Panc1 (cell line): ENCODE data around the gene IGF1R. TPM values are rescaled to one million over a fixed set of nuclear protein-coding genes. Genes with fewer than 3 reads are reported as not detected.

Experiments
- ATAC-seq: fragments of 200-7000 bp; cut with Tn5 transposase; 2 replicates; pipeline ENCODE4 v1.9.1; 2020; ENCODE audit warnings: mild to moderate bottlenecking, moderate library complexity
- BruUV-seq: library from RNA; stranded (reverse); fragments of 400-500 nt; replicated peaks from 2 replicates; lab custom pipeline; 2021; lab: Mats Ljungman, UMichigan
- CTCF ChIA-PET: fragments of 300-600 bp; sonication (Branson Sonifier 250); formaldehyde crosslinking; loops from one replicate; lab custom pipeline; 2022; ENCODE audit warnings: antibody characterized with exemption; lab: Charles Lee
- POLR2A ChIA-PET: fragments of 300-600 bp; sonication (Branson Sonifier 250); formaldehyde crosslinking; loops from one replicate; lab custom pipeline; 2022; ENCODE audit warnings: antibody characterized with exemption; lab: Charles Lee
- DNase-seq: peaks from one replicate; pipeline ENCODE4 v3.0.0-alpha.2; 2010; ENCODE audit warnings: low read depth, low spot score
- H3K27ac ChIP-seq: 2 replicates; pipeline ENCODE4 v1.5.1; 2011; ENCODE audit warnings: mild to moderate bottlenecking, low read length, inconsistent platforms
- H3K27me3 ChIP-seq: fragments of 200-500 bp; sonication (Bioruptor generic); 2 replicates; pipeline ENCODE4 v1.6.0; 2014; ENCODE audit warnings: low read length, inconsistent platforms; ENCODE audit not compliant: control insufficient read depth, insufficient read depth
- H3K36me3 ChIP-seq: fragments of 200-500 bp; sonication (Bioruptor generic); 2 replicates; pipeline ENCODE4 v1.5.1; 2014; ENCODE audit warnings: inconsistent platforms, mild to moderate bottlenecking, low read length, moderate library complexity; ENCODE audit not compliant: control insufficient read depth, insufficient read depth
- H3K4me1 ChIP-seq: 2 replicates; pipeline ENCODE4 v1.5.1; 2011; ENCODE audit warnings: inconsistent platforms, mild to moderate bottlenecking, low read length, moderate library complexity; ENCODE audit not compliant: control insufficient read depth, insufficient read depth
- H3K4me3 ChIP-seq, 2 experiments: 2 replicates each; pipeline ENCODE4 v1.5.1; 2011 to 2012; ENCODE audit warnings: low read depth in 2 of 2, low read length in 2 of 2, mild to moderate bottlenecking in 2 of 2, inconsistent platforms in 1 of 2, moderate library complexity in 1 of 2
- H3K9me3 ChIP-seq: fragments of 200-500 bp; sonication (Bioruptor generic); 2 replicates; pipeline ENCODE4 v1.5.1; 2014; ENCODE audit warnings: low read depth, mild to moderate bottlenecking, inconsistent platforms, low read length, moderate library complexity; ENCODE audit not compliant: control insufficient read depth, insufficient read depth
- CTCF ChIP-seq: fragments of 450-650 bp; IDR thresholded peaks from 2 replicates; pipeline ENCODE4 v1.5.1; 2017; ENCODE audit warnings: mild to moderate bottlenecking
- POLR2AphosphoS5 ChIP-seq: IDR thresholded peaks from 2 replicates; pipeline ENCODE4 v1.6.1; 2012; ENCODE audit warnings: mild to moderate bottlenecking, low read depth, low read length, moderate library complexity
- SIN3A ChIP-seq: IDR thresholded peaks from 2 replicates; pipeline ENCODE4 v1.6.1; 2012; ENCODE audit warnings: low read depth, mild to moderate bottlenecking, low read length, moderate library complexity, borderline replicate concordance; ENCODE audit not compliant: insufficient read depth
- TCF7L2 ChIP-seq: IDR thresholded peaks from 2 replicates; pipeline ENCODE4 v1.6.1; 2011; ENCODE audit warnings: mild to moderate bottlenecking, low read depth, low read length, inconsistent platforms
- in situ Hi-C: cut with HindIII; loops from 2 replicates; pipeline ENCODE4 v1.10.0; 2016; ENCODE audit warnings: low sequenced_read_pairs, low pct_unique_long_range_greater_than_20kb
- intact Hi-C: fragments of 100-400 bp; cut with micrococcal nuclease; formaldehyde crosslinking; loops from one replicate; pipeline ENCODE4 v1.10.0; 2022; ENCODE audit not compliant: unreplicated experiment
- total RNA-seq: library from RNA; stranded (reverse); gene quantifications from one replicate; pipeline ENCODE4 v1.2.1, GENCODE V29; 2021; ENCODE audit not compliant: unreplicated experiment
- TF ChIP-seq, protein P1 (sequence below), 2 experiments: IDR thresholded peaks; 2 replicates each; pipeline ENCODE4 v1.6.1; 2011 to 2012; ENCODE audit warnings: low read depth in 2 of 2, control low read depth in 1 of 2, low read length in 1 of 2, mild to moderate bottlenecking in 1 of 2, moderate library complexity in 1 of 2; ENCODE audit not compliant: insufficient read depth in 1 of 2

The IGF1R gene
- total RNA-seq, 1 experiment from 2014 or later, result 77.1 TPM

DNA sequence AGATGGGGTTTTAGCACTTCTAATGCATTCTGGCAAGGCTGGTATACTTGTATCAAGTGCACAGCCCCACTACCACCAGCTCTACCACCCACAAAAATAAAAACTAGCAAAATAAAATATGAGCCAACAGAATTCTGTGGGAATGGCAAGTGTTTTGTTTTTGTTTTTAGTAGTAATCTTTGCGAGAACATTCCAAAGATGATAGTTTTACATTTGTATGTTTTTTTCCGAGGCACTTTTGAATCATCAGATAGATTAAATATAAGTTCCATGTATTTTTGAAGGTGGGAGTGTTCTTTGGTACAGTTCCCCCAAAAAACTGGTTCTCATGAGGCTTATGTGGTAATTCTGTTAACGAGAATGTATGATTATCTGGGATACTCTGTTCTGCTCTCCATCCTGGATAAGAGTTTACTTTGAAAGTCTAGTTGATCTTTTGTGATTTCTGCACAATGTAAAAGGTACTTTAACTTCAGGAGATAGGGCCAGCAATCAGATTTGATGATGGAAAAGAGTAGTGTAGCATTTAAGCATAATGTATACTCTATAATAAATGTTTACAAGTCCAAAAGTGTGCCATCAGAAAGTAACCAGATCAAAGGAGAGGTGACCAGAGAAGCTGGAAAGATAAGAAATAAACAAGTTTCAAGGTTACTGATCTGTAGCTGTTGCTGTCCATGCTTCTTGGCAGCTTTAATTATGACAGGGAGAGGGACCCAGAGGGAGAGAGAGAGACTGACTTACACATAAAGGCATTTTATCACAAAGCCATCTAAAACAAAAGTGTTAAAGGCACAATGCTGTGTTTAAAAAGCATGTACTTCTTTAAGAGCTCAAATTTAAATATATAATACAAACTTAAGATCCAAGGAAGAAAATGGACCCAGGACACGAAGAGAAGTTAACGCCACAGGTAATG lies 228.4 kb downstream of the IGF1R start:
- ChIA-PET CTCF (no interaction called here), POLR2A (no interaction called here)
- DNase-seq (no peak), ATAC-seq (no peak)
- Histone ChIP-seq H3K4me1 (peaks cover 79% of the 10 kb centered on the region), H3K4me3 (no peak overlapping the region), H3K27ac (peak overlapping the region; percentile 93), H3K36me3 (no peaks in the 10 kb centered on the region), H3K27me3 (no peaks in the 10 kb centered on the region), H3K9me3 (no peaks in the 10 kb centered on the region)
- TF ChIP-seq SIN3A, result no peak
- peak; percentile 58; the same call in 1 of the 2 replicates for TF ChIP-seq TCF7L2
- TF ChIP-seq POLR2AphosphoS5, result no peak
- intact Hi-C loops, result no loop called here
- BruUV-seq, result no TSS peak
- in situ Hi-C loops, result no loop called here

- H3K4me1 ChIP-seq, result peaks cover 79% of the 10 kb centered on the region
- no peak for ATAC-seq
- H3K27me3 ChIP-seq, result no peaks in the 10 kb centered on the region
- H3K36me3 ChIP-seq, result no peaks in the 10 kb centered on the region
- H3K9me3 ChIP-seq, result no peaks in the 10 kb centered on the region
- H3K27ac ChIP-seq, result peak overlapping the region; percentile 93
- H3K4me3 ChIP-seq, result no peak overlapping the region
- no peak for DNase-seq
- TF ChIP-seq CTCF (no peak), TCF7L2 (no peak), POLR2AphosphoS5 (no peak), SIN3A (no peak)
- TF ChIP-seq, protein P1, sequence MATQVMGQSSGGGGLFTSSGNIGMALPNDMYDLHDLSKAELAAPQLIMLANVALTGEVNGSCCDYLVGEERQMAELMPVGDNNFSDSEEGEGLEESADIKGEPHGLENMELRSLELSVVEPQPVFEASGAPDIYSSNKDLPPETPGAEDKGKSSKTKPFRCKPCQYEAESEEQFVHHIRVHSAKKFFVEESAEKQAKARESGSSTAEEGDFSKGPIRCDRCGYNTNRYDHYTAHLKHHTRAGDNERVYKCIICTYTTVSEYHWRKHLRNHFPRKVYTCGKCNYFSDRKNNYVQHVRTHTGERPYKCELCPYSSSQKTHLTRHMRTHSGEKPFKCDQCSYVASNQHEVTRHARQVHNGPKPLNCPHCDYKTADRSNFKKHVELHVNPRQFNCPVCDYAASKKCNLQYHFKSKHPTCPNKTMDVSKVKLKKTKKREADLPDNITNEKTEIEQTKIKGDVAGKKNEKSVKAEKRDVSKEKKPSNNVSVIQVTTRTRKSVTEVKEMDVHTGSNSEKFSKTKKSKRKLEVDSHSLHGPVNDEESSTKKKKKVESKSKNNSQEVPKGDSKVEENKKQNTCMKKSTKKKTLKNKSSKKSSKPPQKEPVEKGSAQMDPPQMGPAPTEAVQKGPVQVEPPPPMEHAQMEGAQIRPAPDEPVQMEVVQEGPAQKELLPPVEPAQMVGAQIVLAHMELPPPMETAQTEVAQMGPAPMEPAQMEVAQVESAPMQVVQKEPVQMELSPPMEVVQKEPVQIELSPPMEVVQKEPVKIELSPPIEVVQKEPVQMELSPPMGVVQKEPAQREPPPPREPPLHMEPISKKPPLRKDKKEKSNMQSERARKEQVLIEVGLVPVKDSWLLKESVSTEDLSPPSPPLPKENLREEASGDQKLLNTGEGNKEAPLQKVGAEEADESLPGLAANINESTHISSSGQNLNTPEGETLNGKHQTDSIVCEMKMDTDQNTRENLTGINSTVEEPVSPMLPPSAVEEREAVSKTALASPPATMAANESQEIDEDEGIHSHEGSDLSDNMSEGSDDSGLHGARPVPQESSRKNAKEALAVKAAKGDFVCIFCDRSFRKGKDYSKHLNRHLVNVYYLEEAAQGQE (IDR thresholded peaks at IDR 0.05; ENCODE audit: insufficient read depth in 1 of 2, low read depth in 2 of 2, low read length in 1 of 2), result no peak
- ChIA-PET CTCF (no interaction called here), POLR2A (no interaction called here)
- intact Hi-C loops, result no loop called here
- no TSS peak for BruUV-seq
- in situ Hi-C loops, result no loop called here
Measured at GRCh38 chr15:98878172-98878571, 229.8 kb downstream of the IGF1R start.

DNA sequence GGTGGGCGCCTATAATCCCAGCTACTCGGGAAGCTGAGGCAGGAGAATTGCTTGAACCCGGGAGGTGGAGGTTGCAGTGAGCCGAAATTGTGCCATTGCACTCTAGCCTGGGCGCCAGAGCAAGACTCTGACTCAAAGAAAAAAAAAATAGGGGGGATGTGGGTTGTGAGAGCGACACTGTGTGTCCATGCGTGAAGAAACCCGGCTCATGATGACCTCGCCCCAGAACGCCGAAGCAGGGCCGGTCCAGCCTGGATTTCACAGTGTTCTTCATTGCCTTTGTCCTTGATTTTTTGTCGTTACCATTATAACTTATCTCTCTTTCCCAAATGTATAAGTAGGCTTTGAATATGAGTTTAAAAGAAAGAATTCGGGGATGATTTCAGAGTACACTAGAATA lies 230.5 kb downstream of the IGF1R start:
- ATAC-seq (no peak), DNase-seq (no peak)
- Histone ChIP-seq H3K4me3 (no peak overlapping the region), H3K27me3 (no peaks in the 10 kb centered on the region), H3K9me3 (no peaks in the 10 kb centered on the region), H3K27ac (peak overlapping the region; percentile 73), H3K4me1 (peaks cover 79% of the 10 kb centered on the region), H3K36me3 (no peaks in the 10 kb centered on the region)
- no TSS peak for BruUV-seq
- POLR2A ChIA-PET, result no interaction called here
- CTCF ChIA-PET, result no interaction called here
- in situ Hi-C loops (no loop called here), intact Hi-C loops (no loop called here)
- TF ChIP-seq CTCF, result no peak
